HG03439 (cell line): ENCODE measurements around the gene NBPF9.
"Not testable (repeated sequence)": the region's sequence is repeated elsewhere in the genome, so short reads cannot be mapped to it uniquely, and the experiment has no call there.

Experiments used
- ATAC-seq: cut with Tn5 transposase; IDR thresholded peaks from one replicate; pipeline ENCODE4 v1.9.1; 2021; ENCODE audit warnings: mild to moderate bottlenecking, moderate library complexity; ENCODE audit not compliant: unreplicated experiment

The NBPF9 gene

GRCh38 chr1:149103109-149104081 lies at the start of gene NBPF9:
NBPF9 (minus strand) TSS chr1:149103551; CDS start chr1:149082139, 21,412 bp downstream.
- ATAC-seq, result peak; percentile 98

GRCh38 chr1:149149909-149150308 lies 46.6 kb upstream of the NBPF9 start:
- not testable (repeated sequence) for ATAC-seq

GRCh38 chr1:149137585-149137984 lies 34.2 kb upstream of the NBPF9 start:
- ATAC-seq, result not testable (repeated sequence)

- ATAC-seq, result not testable (repeated sequence)
Observed at GRCh38 chr1:149130938-149131337, 27.6 kb upstream of the NBPF9 start.

GRCh38 chr1:149129245-149129644 lies 25.9 kb upstream of the NBPF9 start:
- not testable (repeated sequence) for ATAC-seq

GRCh38 chr1:149126555-149127145 lies 23.3 kb upstream of the NBPF9 start:
- ATAC-seq, result not testable (repeated sequence)

GRCh38 chr1:149123948-149124926 lies 20.9 kb upstream of the NBPF9 start:
- not testable (repeated sequence) for ATAC-seq

GRCh38 chr1:149112828-149113227 lies 9.5 kb upstream of the NBPF9 start:
- ATAC-seq, result not testable (repeated sequence)

GRCh38 chr1:149110343-149110742 lies 7.0 kb upstream of the NBPF9 start:
- not testable (repeated sequence) for ATAC-seq

- ATAC-seq, result peak; percentile 48
Observed at GRCh38 chr1:149102574-149102973, 777 bp downstream of the NBPF9 start.

GRCh38 chr1:149098276-149098675 lies 5.1 kb downstream of the NBPF9 start:
- not testable (repeated sequence) for ATAC-seq

GRCh38 chr1:149093155-149093554 lies 10.2 kb downstream of the NBPF9 start:
- not testable (repeated sequence) for ATAC-seq

- ATAC-seq, result not testable (repeated sequence)
Observed at GRCh38 chr1:149075505-149076127, 27.7 kb downstream of the NBPF9 start.

GRCh38 chr1:149064611-149065010 lies 38.7 kb downstream of the NBPF9 start:
- ATAC-seq, result not testable (repeated sequence)

GRCh38 chr1:149043056-149043455 lies 60.3 kb downstream of the NBPF9 start:
- ATAC-seq, result not testable (repeated sequence)

- ATAC-seq, result not testable (repeated sequence)
Observed at GRCh38 chr1:149033916-149034315, 69.4 kb downstream of the NBPF9 start.

- not testable (repeated sequence) for ATAC-seq
Observed at GRCh38 chr1:149024327-149024726, 79.0 kb downstream of the NBPF9 start.

GRCh38 chr1:149018577-149018976 lies 84.8 kb downstream of the NBPF9 start:
- not testable (repeated sequence) for ATAC-seq

GRCh38 chr1:149016626-149017025 lies 86.7 kb downstream of the NBPF9 start:
- not testable (repeated sequence) for ATAC-seq

GRCh38 chr1:149015522-149015921 lies 87.8 kb downstream of the NBPF9 start:
- not testable (repeated sequence) for ATAC-seq
